DMS53 (cell line): ENCODE data around the gene CHD2.

ENCODE experiments used
- DNase-seq: peaks from one replicate; lab custom pipeline; 2025; lab: John Stamatoyannopoulos, UW

The CHD2 gene

DNA sequence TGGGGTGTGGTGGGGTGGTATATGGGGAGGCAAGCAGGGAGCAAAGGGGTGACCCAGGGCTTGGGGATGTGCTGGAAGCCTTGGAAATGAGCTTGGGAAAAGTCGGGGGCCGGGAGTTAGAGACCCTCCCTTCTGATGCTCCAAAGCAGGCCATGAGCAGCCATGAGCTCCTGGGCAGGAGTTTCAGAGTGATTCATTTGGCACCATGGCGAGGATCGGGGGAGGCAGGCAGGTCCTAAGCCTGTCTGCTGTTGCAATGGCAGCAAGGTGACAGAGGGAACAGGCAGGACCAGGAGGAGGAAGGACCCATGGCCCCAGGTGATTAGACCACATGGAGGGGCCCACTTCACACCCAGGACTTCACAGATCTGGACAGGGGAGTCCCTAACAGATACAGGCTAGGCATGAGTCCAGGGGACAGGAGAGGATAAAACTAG, 167.5 kb downstream of the CHD2 start:
- DNase-seq, result no peak

DNA sequence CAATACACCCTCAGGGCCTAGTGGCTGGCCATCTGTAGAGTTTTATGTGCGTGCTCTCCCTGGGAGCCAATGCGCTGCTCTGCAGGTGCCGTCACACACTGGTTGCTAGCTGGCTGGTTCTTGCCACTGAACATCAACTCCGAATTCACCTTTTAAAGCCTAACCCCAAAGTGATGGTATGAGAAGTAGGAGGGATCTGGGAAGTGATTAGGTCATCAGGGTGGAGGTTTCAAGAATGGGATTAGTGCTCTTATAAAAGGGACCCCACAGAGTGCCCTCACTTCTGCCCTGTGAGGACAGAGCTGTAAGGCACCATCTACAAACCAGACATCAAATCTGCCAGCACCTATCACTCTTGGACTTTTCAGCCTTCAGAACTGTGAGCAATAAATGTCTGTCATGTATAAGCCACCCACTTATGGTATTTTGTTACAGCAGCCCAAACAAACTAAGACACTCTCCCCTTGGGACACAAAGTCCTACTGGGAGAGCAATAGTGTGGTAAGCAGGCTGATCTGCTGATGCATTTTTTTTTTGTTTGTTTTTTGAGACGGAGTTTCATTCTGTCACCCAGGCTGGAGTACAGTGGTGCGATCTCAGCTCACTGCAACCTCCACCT, 168.6 kb downstream of the CHD2 start:
- no peak for DNase-seq

DNA sequence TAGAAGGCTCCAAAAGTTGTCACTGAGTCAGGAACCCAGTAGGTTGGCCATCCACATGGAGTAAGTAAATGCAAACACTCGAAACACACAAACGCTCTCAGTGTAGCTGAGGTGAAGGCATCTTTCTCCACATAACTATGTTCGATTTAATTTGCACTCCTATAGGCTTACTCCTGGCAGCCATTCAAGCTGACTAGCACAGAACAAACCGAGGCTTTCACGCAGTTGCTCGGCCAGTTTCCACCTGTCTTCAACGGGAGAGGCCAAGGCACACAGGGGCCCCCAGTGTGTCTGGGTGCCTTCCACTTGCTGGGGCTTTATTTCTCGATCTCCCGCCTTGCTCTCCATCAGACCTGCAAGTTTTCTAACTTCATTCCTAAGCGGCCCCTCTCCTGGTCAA, 170.0 kb downstream of the CHD2 start:
- DNase-seq, result no peak

DNA sequence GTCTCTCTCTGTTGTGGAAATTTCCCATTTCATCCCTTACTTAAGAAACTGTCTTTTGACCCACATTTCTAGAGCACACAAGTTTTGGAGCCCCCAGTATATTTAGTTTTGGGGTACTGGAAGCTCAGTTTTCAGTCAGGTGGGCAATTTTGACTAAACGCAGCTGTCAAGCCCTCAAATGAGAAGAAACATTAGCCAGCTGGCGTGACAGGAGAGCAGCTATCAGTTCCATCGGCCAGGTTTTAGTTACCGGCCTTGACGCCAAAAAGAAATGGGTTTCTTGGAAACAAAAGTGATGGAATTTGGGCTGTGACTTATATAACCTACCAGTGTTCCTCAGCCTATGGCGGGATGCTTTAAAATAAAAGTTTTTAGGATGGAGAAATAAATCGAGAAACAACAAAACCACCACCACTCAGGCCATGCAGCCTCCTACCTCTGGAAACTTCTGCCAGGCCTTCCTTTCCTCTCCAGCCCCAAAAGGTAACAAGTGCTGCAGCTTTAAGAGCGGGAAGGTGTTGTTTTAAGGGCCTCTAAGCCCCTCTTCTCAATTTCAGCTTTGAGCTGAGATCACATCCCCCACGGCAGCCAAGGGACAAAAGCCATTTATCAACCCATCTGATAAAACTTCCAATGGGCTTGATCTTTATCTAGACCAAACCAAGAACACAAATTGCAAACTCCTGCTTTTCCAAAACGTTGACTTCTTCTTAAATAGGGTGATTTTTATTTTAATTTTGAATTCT, 170.6 kb downstream of the CHD2 start:
- no peak for DNase-seq

DNA sequence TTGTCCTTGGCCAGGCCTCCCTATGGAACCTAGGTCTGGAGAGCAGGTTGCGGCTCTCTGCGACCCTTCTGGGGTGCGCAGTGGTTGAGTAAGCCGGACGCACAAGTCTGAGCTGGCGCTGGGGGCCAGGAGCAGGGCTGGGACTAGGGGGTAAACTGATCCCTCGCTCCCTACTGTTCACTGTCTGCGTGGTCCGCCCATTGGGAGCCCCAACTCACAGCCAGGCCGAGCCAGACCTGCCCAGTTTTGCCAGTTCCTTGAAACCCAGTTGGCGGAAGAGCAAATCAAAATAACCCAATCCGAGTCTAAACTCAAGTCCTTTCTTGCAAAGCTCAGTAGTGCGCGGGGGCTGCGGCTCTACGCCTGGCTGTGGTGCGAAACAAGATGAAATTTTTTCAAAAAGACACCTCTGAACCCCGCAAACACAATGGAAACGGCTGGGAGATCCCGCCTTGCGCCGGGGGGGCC, 171.4 kb downstream of the CHD2 start:
- no peak for DNase-seq

DNA sequence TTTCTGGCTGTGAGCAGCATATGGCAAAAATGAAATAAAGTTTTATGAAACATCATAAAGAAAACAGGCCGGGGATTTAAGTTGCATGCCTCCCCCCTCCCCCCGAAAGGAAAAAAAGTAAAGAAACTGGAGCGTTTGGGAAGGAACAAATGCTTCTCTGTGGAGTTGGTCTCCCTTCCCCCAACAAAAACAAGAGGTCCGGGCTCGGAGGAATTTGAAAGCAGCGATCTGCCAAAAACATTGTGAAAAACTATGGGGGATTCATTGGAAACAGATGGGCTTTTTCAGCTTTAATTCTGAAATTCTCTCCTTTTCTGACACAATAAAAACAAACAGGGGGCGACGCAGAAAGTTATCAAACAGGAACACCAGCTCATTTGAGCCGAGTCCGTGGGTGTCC, 171.9 kb downstream of the CHD2 start:
- no peak for DNase-seq

DNA sequence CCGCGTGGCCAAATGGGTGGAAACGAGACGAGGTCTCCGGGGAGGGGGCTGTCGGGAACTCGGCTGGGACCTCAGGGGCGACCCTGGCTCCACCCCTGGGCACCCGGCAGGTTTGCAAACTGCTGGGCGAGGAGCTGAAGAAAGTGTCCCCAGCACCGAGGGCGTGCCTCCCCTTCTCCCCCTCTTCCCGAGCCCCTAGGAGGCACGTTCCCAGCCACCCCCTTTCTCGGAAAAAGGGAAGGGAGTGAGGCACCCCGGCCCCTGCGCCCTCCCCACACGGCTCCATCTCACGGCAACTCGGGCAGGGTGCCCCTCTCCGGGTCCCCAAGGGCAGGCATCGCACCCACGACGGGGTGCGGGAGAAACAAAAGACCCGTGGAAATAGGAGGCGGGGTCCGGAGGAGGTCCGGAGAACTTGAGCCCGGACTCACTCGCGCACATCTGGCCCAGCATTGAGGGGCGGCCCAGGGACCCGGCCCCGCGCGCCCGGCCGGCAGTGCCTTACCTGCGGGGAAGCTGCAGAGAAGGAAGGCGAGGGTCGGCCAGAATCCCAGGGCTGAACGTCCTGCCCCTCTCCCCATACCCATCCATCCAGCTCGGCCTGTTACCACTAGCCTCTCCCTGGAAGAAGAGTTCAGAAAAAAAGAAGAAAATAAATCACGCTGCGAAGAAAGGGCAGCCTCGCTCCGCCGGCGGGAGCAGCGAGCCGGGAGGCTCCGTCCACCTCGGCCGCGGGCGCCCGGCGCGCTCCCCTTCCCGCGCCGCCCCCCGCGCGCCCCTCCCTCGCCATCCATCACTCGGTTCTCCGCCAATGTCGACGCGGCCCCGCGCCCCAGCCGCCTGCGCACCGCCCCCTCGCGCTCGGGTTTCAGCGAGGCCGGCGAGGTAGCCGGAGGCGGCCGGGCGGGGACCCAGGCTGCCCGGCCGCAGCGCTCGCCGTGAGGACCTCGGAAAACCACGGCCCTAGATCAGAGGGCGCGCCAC, 172.6 kb downstream of the CHD2 start:
- peak; percentile 79 for DNase-seq

DNA sequence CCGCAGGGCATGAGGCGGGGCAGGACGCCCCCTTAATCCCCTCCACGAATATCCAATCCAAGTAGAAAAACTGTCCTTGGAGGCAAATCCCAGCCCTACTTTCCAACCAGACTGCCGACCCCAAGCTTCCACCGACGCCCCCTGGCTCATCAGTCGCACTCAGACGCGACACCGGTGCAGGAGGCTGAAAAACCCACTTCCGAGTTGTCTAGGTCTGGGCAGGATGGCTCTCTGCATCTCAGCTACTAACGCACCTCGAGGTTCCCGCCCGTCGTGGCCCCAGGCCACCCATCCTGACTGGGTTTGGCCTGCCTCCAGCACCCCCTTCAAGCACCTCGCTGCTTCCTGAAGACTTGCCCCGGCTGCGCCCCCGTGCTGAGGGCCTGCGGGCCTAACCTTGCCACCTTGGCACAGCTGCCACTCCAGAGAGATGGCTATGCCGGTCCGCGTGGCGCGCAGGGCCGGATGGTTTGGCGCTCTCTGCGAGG, 173.4 kb downstream of the CHD2 start:
- no peak for DNase-seq

DNA sequence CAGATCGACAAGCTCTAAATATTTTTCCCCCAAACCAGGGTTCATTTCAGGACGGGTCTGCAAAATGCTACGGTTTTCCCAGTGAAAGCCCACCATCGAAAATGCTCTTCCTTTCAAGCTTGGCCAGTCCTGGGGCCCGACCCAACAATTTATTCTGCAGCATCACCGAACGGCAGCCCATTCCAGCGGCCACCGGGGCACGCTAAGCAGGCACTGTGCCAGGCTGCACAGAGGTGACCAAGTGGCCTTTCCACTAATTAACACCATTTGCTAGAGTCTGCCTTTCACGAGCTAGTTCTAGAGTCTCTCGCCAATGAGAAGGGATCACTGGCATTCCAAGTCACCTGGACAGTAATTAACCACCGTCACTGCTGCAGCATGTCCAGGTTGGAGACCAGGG, 174.5 kb downstream of the CHD2 start:
- no peak for DNase-seq

DNA sequence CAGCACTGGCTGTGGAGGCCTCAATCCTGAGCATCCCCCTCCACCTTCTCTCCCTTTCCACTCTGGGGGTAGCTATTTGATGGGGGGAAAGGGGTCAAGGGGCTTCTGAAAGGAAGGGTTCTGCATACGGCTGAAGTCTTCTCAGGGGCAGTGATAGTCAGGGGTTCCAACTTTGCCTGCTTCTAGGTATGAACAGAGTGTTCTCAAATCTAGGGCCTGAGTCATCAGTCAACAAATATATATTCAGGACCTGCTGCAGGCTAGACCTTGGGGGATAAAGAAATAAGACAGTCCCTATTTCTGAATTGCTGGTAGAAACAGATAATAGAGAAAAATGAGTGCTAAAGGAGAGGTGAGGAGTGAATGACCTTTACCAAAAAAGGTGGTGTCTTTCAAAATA, 176.1 kb downstream of the CHD2 start:
- no peak for DNase-seq

DNA sequence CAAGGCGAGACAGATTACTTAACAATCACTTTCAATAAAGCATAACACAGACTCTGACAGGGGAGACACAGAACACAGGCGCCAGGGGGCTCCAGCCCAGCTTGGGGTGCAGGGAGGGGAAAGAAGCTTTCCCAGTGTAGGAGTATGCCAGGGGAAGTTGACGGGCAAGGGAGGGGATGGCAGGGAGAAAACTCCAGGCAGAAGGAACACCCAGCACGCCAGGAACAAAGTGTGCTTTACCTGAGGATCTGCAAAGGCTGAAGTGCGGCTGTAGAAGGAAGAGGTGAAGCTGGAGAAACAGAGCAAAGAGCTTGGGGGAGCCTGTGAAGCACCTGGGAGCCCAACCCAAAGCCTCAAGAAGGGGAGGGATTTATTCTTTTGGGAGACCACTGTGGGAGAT, 176.8 kb downstream of the CHD2 start:
- no peak for DNase-seq
